Measurements from ENCODE around the gene BMP6. TPM values are rescaled to one million over a fixed set of nuclear protein-coding genes. Genes with fewer than 3 reads are reported as not detected.

The BMP6 gene
- total RNA-seq, 1 donor from 2014 or later, result 1.3 TPM

DNA sequence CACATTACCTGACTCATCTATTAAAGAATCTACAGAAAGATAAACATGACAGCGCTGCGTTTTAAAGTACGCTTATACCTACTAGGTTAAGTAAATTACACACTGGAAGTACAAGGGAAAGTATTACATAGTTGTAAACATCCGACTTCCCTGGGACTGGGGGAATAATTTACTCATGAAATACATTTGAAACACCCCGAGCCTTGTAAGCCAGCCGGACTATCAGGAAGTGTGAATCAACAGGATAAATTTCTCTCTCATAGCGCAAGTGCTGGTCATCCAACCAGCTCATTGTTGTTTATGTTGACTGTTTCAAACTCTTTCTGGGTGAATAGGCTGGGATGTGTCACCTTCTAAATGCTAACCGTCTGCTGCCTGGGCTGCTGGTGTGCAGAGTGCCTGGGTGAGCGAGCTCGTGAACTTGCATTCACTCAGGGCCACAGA is 4.9 kb downstream of the BMP6 start:
- TF ChIP-seq, protein P1, sequence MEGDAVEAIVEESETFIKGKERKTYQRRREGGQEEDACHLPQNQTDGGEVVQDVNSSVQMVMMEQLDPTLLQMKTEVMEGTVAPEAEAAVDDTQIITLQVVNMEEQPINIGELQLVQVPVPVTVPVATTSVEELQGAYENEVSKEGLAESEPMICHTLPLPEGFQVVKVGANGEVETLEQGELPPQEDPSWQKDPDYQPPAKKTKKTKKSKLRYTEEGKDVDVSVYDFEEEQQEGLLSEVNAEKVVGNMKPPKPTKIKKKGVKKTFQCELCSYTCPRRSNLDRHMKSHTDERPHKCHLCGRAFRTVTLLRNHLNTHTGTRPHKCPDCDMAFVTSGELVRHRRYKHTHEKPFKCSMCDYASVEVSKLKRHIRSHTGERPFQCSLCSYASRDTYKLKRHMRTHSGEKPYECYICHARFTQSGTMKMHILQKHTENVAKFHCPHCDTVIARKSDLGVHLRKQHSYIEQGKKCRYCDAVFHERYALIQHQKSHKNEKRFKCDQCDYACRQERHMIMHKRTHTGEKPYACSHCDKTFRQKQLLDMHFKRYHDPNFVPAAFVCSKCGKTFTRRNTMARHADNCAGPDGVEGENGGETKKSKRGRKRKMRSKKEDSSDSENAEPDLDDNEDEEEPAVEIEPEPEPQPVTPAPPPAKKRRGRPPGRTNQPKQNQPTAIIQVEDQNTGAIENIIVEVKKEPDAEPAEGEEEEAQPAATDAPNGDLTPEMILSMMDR (conservative IDR thresholded peaks at IDR 0.05; ENCODE audit: low read depth, low read length), result no peak
- DNase-seq (ENCODE audit: low read depth), result peak; percentile 89
- H3K4me3 ChIP-seq (ENCODE audit: low read depth, low read length), result no peak overlapping the region

DNA sequence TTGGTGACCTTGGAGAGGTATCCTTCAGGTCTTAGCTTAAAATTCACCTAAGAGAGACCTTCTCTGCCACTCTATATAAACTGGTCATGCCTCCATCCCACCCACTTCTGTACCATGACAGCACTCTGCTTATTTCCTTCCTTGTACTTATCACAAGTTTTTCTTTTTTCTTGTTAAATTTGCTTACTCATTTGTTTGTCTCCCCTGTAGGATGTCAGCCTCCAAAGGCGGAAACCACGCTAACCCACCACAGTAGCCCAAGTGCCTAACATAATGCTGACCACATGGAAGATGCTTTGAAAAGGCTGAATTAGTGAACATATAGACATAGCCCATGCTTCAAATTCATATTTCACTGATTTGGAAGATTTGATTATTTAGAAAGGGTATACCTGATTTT is 5.4 kb downstream of the BMP6 start:
- no peak overlapping the region for H3K4me3 ChIP-seq (ENCODE audit: low read depth, low read length)
- no peak for DNase-seq (ENCODE audit: low read depth)

DNA sequence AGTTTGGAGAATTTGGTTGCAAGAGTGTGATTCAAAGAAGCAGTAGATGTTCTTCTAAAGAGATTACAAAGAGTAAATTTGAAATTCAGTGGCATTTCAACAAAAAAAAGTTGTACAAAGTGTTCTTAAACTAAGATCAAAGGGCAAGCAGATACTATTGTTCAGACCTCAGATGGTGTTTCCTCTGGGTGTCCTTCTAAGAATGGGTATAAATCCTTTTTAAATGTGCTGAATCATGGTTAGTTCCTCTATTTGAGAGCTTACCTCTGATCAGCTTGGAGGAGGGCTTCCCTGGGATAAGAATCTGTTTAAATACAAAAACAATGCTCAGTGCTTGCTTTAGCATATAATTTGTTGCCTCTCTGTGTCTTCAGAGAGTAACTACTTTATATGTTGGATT is 6.3 kb downstream of the BMP6 start:
- DNase-seq (ENCODE audit: low read depth), result no peak
- TF ChIP-seq, protein P1 (conservative IDR thresholded peaks at IDR 0.05; ENCODE audit: low read depth, low read length), result no peak
- no peak overlapping the region for H3K4me3 ChIP-seq (ENCODE audit: low read depth, low read length)

More for the DNA sequence above, 5.4 kb downstream of the BMP6 start:
- TF ChIP-seq, protein P1 (conservative IDR thresholded peaks at IDR 0.05; ENCODE audit: low read depth, low read length), result no peak

DNA sequence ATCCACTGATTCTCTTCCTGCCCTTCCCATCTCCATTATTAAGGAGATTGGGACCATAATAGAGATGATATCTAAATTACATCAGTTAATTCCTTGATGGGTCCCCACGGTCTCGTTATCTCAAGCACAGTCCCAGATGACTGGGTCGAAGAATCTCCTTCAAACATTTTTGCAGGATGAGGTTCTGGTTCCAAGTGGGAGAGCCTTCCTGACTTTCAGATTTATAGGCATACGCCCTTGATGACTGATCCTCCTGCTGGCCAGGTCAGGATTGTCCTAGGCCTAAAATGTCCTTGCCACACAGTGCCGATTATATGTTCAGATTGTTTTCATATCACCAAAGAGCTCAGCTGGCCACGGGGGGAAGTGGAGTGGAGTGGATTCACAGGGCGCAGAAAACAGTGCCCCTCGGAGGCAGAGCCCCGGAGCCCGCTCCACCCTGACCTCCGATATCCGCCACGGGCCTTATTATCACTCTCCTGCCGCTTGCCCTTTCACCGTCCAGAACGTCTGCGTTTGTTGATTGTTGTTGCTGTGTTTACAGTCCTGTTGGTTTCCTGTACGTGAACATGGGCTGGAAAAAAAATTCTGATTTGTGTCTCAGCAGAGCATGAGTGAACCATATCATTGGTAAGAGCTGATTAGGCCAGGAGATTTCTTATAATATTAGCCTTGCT is 8.9 kb downstream of the BMP6 start:
- no peak for DNase-seq (ENCODE audit: low read depth)
- no peak overlapping the region for H3K4me3 ChIP-seq (ENCODE audit: low read depth, low read length)
- TF ChIP-seq, protein P1 (conservative IDR thresholded peaks at IDR 0.05; ENCODE audit: low read depth, low read length), result no peak

DNA sequence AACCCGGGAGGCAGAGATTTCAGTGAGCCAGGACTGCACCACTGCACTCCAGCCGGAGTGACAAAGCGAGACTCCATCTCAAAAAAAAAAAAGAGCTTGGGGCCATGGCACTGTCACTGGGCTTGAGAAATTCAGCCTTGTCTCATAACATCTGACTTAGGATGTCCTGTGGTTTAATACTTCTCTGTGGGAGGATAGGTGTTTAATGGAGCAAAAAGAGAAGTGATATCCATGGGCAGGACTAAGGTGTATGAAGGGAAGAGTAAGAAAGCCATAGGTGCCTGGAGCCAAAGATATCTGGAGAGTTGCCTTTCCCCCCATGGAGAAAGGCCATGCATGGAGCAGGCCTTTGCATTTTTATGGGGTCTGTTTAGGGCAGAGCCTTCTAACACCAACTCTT is 11.2 kb downstream of the BMP6 start:
- TF ChIP-seq, protein P1 (conservative IDR thresholded peaks at IDR 0.05; ENCODE audit: low read depth, low read length), result no peak
- DNase-seq (ENCODE audit: low read depth), result no peak
- H3K4me3 ChIP-seq (ENCODE audit: low read depth, low read length), result no peak overlapping the region

DNA sequence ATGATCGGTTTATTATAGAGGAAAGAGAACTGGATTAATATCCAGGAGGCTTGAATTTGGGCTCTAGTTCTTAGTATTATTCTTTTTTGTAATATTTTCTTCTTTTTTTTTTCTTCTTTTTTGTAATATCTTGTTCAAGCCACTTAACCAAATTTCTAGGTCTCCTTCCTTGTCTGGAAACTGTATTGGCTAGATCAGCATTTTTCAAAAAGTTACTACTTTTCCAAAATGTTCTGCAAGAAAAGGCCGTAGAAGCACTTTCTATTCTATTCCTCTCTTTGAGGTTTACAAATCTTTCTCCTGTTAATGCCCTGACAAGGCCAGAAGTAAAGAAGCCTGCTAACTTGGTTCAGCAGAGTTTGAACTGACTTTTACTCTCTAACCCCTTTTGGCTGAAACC is 12.0 kb downstream of the BMP6 start:
- DNase-seq (ENCODE audit: low read depth), result no peak
- TF ChIP-seq, protein P1 (conservative IDR thresholded peaks at IDR 0.05; ENCODE audit: low read depth, low read length), result no peak
- no peak overlapping the region for H3K4me3 ChIP-seq (ENCODE audit: low read depth, low read length)

DNA sequence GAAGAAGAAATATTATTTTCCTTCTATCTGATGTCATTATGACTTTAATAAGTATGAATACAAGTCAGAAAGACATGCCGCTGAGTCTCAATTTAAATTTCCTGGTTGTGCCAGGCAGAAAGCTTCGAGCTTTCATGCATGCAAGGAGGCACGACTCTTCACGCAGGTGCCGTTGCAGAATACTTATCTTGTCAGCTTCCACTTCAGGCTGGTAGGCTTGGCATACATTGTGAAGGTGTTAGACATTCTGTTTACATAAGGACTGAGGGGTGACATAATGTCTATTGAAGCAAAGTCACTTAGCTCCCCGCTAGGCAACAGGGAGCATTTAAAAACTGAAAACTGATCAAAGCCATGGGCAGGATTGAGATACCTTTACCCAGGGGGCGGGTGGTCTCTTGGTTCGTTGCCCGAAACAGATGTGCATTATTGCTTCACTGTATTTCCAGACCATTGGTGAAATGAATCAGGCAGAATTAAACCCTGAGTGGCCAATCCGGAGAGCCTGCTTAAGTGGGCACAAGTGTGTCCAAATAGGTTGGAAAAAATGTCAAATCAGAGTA is 16.4 kb downstream of the BMP6 start:
- no peak for DNase-seq (ENCODE audit: low read depth)
- TF ChIP-seq, protein P1 (conservative IDR thresholded peaks at IDR 0.05; ENCODE audit: low read depth, low read length), result no peak
- no peak overlapping the region for H3K4me3 ChIP-seq (ENCODE audit: low read depth, low read length)

Data from epithelial cell of proximal tubule (primary cell).